Endodermal cell (in vitro differentiated cells): Measurements from ENCODE around the gene FHAD1. TPM values are rescaled to one million over a fixed set of nuclear protein-coding genes. Genes with fewer than 3 reads are reported as not detected.

Experiments used
- DNase-seq: peaks from one replicate; pipeline ENCODE4 v3.0.0-alpha.2; 2017
- H3K27ac ChIP-seq: 2 replicates; pipeline ENCODE4 v1.5.1; 2013; ENCODE audit warnings: mild to moderate bottlenecking, low read depth, low read length, moderate library complexity
- H3K27me3 ChIP-seq: 2 replicates; pipeline ENCODE4 v1.6.1; 2013; ENCODE audit warnings: mild to moderate bottlenecking, low read length, moderate library complexity; ENCODE audit not compliant: insufficient read depth, control insufficient read depth, poor library complexity, severe bottlenecking
- H3K36me3 ChIP-seq: 2 replicates; pipeline ENCODE4 v1.7.0; 2013; ENCODE audit warnings: mild to moderate bottlenecking, low read length, moderate library complexity; ENCODE audit not compliant: control insufficient read depth, insufficient read depth
- H3K4me1 ChIP-seq: one replicate; pipeline ENCODE4 v1.7.0; 2013; ENCODE audit warnings: low read length; ENCODE audit not compliant: control insufficient read depth, insufficient read depth
- H3K4me3 ChIP-seq: 2 replicates; pipeline ENCODE4 v1.5.1; 2013; ENCODE audit warnings: mild to moderate bottlenecking, low read length, moderate library complexity
- H3K9ac ChIP-seq: 2 replicates; pipeline ENCODE4 v1.6.1; 2013; ENCODE audit warnings: mild to moderate bottlenecking, low read length, moderate library complexity; ENCODE audit not compliant: poor library complexity, severe bottlenecking; ENCODE audit errors: extremely low read depth
- H3K9me3 ChIP-seq: 2 replicates; pipeline ENCODE4 v1.6.1; 2013; ENCODE audit warnings: mild to moderate bottlenecking, low read length, moderate library complexity; ENCODE audit not compliant: control insufficient read depth
- H3K27ac Mint-ChIP-seq: 2 replicates; pipeline ENCODE4 v1.8.0; 2020; ENCODE audit warnings: mixed read lengths
- H3K27me3 Mint-ChIP-seq: 2 replicates; pipeline ENCODE4 v1.8.0; 2021; ENCODE audit warnings: mild to moderate bottlenecking, mixed read lengths; ENCODE audit not compliant: insufficient read depth
- H3K36me3 Mint-ChIP-seq: 2 replicates; pipeline ENCODE4 v1.8.0; 2020; ENCODE audit warnings: low read depth, mixed read lengths
- H3K4me1 Mint-ChIP-seq: 2 replicates; pipeline ENCODE4 v1.8.0; 2020; ENCODE audit warnings: mixed read lengths
- H3K4me3 Mint-ChIP-seq: 2 replicates; pipeline ENCODE4 v1.8.0; 2020; ENCODE audit warnings: mild to moderate bottlenecking, moderate library complexity, mixed read lengths
- H3K9me3 Mint-ChIP-seq: 2 replicates; pipeline ENCODE4 v1.8.0; 2020; ENCODE audit warnings: mild to moderate bottlenecking, mixed read lengths
- CTCF ChIP-seq: fragments of 200-600 bp; sonication (generic); conservative IDR thresholded peaks from 2 replicates; pipeline ENCODE4 v1.5.0; 2021; ENCODE audit warnings: antibody characterized with exemption, mild to moderate bottlenecking
- WGBS, 2 experiments: methylation state at CpG; one replicate each; pipeline versions ENCODE4 v1.1.5 to v1.1.7; 2013; ENCODE audit warnings: missing lambda C conversion rate in 2 of 2, mixed read lengths in 1 of 2; ENCODE audit not compliant: insufficient coverage in 1 of 2, insufficient read length in 1 of 2; 5-methylcytosine and 5-hydroxymethylcytosine counted together
- total RNA-seq, 2 donors: library from RNA; stranded (reverse); fragmentation: NEBNext Ultra II Directional in 1 of 2; extraction: Animal tissue kit (Norgen Biotek cat#: 25700) in 1 of 2; gene quantifications; 2 replicates in 1 of 2; 3 replicates in 1 of 2; pipeline ENCODE4 v1.2.1, GENCODE V29; 2021

Gene FHAD1
- total RNA-seq, 2 donors from 2014 or later, result 2.9 to 3.6 TPM

- no peak for TF ChIP-seq CTCF
- no peak for DNase-seq
- H3K9ac ChIP-seq, result no peak overlapping the region
- H3K36me3 Mint-ChIP-seq, result no peaks in the 10 kb centered on the region
- H3K9me3 ChIP-seq, result no peaks in the 10 kb centered on the region
- H3K9me3 Mint-ChIP-seq, result no peaks in the 10 kb centered on the region
- H3K27ac ChIP-seq, result no peak overlapping the region
- H3K4me3 ChIP-seq, result no peak overlapping the region
- WGBS, 2 experiments, result 90 to 98% methylated on average over 8 to 17 of the region's 17 CpGs
- peaks cover 4% of the 10 kb centered on the region for H3K4me1 Mint-ChIP-seq
- no peaks in the 10 kb centered on the region for H3K27me3 Mint-ChIP-seq
- H3K27me3 ChIP-seq, result no peaks in the 10 kb centered on the region
- H3K4me3 Mint-ChIP-seq, result no peak overlapping the region
- no peak overlapping the region for H3K27ac Mint-ChIP-seq
- H3K4me1 ChIP-seq, result no peaks in the 10 kb centered on the region
- H3K36me3 ChIP-seq, result peaks cover 6% of the 10 kb centered on the region
These were observed 188.4 kb downstream of the FHAD1 start for GRCh38 chr1:15435239-15436077.

- H3K27ac Mint-ChIP-seq, result no peak overlapping the region
- no peak for DNase-seq
- H3K36me3 Mint-ChIP-seq, result no peaks in the 10 kb centered on the region
- Histone ChIP-seq H3K9ac (no peak overlapping the region), H3K9me3 (no peaks in the 10 kb centered on the region), H3K27me3 (no peaks in the 10 kb centered on the region), H3K4me3 (no peak overlapping the region), H3K27ac (no peak overlapping the region), H3K4me1 (no peaks in the 10 kb centered on the region), H3K36me3 (no peaks in the 10 kb centered on the region)
- H3K27me3 Mint-ChIP-seq, result no peaks in the 10 kb centered on the region
- no peaks in the 10 kb centered on the region for H3K9me3 Mint-ChIP-seq
- 85 to 90% methylated on average over 6 of the region's 6 CpGs for WGBS, 2 experiments
- no peak overlapping the region for H3K4me3 Mint-ChIP-seq
- peaks cover 4% of the 10 kb centered on the region for H3K4me1 Mint-ChIP-seq
- TF ChIP-seq CTCF, result no peak
These were observed 189.9 kb downstream of the FHAD1 start for GRCh38 chr1:15436881-15437442.

- H3K9ac ChIP-seq, result no peak overlapping the region
- no peaks in the 10 kb centered on the region for H3K27me3 Mint-ChIP-seq
- H3K27ac ChIP-seq, result no peak overlapping the region
- H3K4me1 ChIP-seq, result no peaks in the 10 kb centered on the region
- no peaks in the 10 kb centered on the region for H3K9me3 Mint-ChIP-seq
- no peak overlapping the region for H3K4me3 Mint-ChIP-seq
- H3K4me3 ChIP-seq, result no peak overlapping the region
- no peak overlapping the region for H3K27ac Mint-ChIP-seq
- no peak for TF ChIP-seq CTCF
- no peaks in the 10 kb centered on the region for H3K36me3 Mint-ChIP-seq
- no peaks in the 10 kb centered on the region for H3K27me3 ChIP-seq
- H3K36me3 ChIP-seq, result no peaks in the 10 kb centered on the region
- no peaks in the 10 kb centered on the region for H3K9me3 ChIP-seq
- no peaks in the 10 kb centered on the region for H3K4me1 Mint-ChIP-seq
- DNase-seq, result no peak
- 90 to 95% methylated on average over 12 to 14 of the region's 14 CpGs for WGBS, 2 experiments
These were observed 192.3 kb downstream of the FHAD1 start for GRCh38 chr1:15439325-15439724.
